HUES64 (cell line): ENCODE results near the gene SLC31A1.

ENCODE experiments used
- H3K27ac ChIP-seq: 2 replicates; pipeline ENCODE4 v1.7.0; 2013; ENCODE audit warnings: low read depth, low read length, inconsistent platforms
- H3K27me3 ChIP-seq: 2 replicates; pipeline ENCODE4 v1.6.1; 2013; ENCODE audit warnings: mild to moderate bottlenecking, low read length; ENCODE audit not compliant: insufficient read depth
- H3K36me3 ChIP-seq: 2 replicates; pipeline ENCODE4 v1.6.1; 2013; ENCODE audit warnings: mild to moderate bottlenecking, low read length; ENCODE audit not compliant: insufficient read depth
- H3K4me1 ChIP-seq: 2 replicates; pipeline ENCODE4 v1.6.1; 2013; ENCODE audit warnings: mild to moderate bottlenecking, low read length, moderate library complexity; ENCODE audit not compliant: insufficient read depth
- H3K4me3 ChIP-seq: 2 replicates; pipeline ENCODE4 v1.5.1; 2013; ENCODE audit warnings: mild to moderate bottlenecking, low read length, moderate library complexity
- H3K9ac ChIP-seq: 2 replicates; pipeline ENCODE4 v1.6.1; 2013; ENCODE audit warnings: mild to moderate bottlenecking, low read depth, low read length
- H3K9me3 ChIP-seq: 2 replicates; pipeline ENCODE4 v1.6.1; 2013; ENCODE audit warnings: low read depth, low read length; ENCODE audit not compliant: insufficient read depth
- WGBS: fragments of 150-250, 120-280 bp; methylation state at CpG from one replicate; pipeline ENCODE4 v1.1.7; 2013; ENCODE audit warnings: missing lambda C conversion rate; 5-methylcytosine and 5-hydroxymethylcytosine counted together

Gene SLC31A1

GRCh38 chr9:113310538-113310937 lies 89.2 kb downstream of the SLC31A1 start:
- H3K27me3 ChIP-seq: no peaks in the 10 kb centered on the region
- H3K4me1 ChIP-seq: no peaks in the 10 kb centered on the region
- H3K9me3 ChIP-seq: no peaks in the 10 kb centered on the region
- no peak overlapping the region for H3K9ac ChIP-seq
- H3K4me3 ChIP-seq: no peak overlapping the region
- no peak overlapping the region for H3K27ac ChIP-seq
- H3K36me3 ChIP-seq: no peaks in the 10 kb centered on the region
- 97% methylated on average over 3 of the region's 3 CpGs for WGBS

- WGBS: 95% methylated on average over 2 of the region's 3 CpGs
- no peak overlapping the region for H3K4me3 ChIP-seq
Observed at GRCh38 chr9:113311961-113312360, 90.6 kb downstream of the SLC31A1 start.

GRCh38 chr9:113313261-113313660 lies 91.9 kb downstream of the SLC31A1 start:
- Histone ChIP-seq H3K4me1 (no peaks in the 10 kb centered on the region), H3K9ac (no peak overlapping the region), H3K9me3 (no peaks in the 10 kb centered on the region), H3K27ac (no peak overlapping the region), H3K4me3 (no peak overlapping the region), H3K36me3 (no peaks in the 10 kb centered on the region), H3K27me3 (no peaks in the 10 kb centered on the region)
- 91% methylated on average over 5 of the region's 5 CpGs for WGBS

More at GRCh38 chr9:113311961-113312360, 90.6 kb downstream of the SLC31A1 start:
- H3K27me3 ChIP-seq: no peaks in the 10 kb centered on the region
- H3K27ac ChIP-seq: no peak overlapping the region
- no peaks in the 10 kb centered on the region for H3K9me3 ChIP-seq
- no peaks in the 10 kb centered on the region for H3K36me3 ChIP-seq
- H3K9ac ChIP-seq: no peak overlapping the region
- H3K4me1 ChIP-seq: no peaks in the 10 kb centered on the region
